HG03066 (cell line): Measurements from ENCODE around the gene PTCHD4.
"Not testable (repeated sequence)": the region's sequence is repeated elsewhere in the genome, so short reads cannot be mapped to it uniquely, and the experiment has no call there.

Source experiments
- ATAC-seq: cut with Tn5 transposase; IDR thresholded peaks from one replicate; pipeline ENCODE4 v1.9.1; 2021; ENCODE audit warnings: low read depth; ENCODE audit not compliant: unreplicated experiment

The PTCHD4 gene

GRCh38 chr6:48111143-48111506, at the start of gene PTCHD4:
Gene PTCHD4 (minus strand): TSS chr6:48111197. CDS start chr6:48068957, 42,240 bp downstream.
- no peak for ATAC-seq

DNA sequence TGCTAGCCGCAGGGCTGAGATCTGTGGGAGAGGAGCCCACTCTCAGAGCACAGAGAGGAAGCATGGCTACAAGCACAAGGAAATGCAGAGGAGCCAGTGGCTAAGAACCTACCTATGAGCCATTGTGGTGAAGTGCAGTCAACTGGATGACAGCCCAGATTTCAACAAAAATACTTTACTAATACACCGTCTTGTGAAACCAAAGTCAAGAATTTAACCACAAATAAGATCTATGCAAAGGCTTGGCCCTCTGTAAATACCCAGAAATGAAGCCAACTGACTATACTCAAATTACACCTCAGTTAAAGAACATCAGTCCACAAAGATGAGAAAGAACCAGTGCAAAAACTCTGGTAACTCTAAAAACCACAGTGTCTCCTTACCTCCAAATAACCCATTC, 40.1 kb upstream of the PTCHD4 start:
- no peak for ATAC-seq

- no peak for ATAC-seq
Measured at GRCh38 chr6:48150701-48151100, 39.7 kb upstream of the PTCHD4 start.

- no peak for ATAC-seq
Measured at GRCh38 chr6:48147051-48147450, 36.1 kb upstream of the PTCHD4 start.

- ATAC-seq: no peak
Measured at GRCh38 chr6:48144021-48144420, 33.0 kb upstream of the PTCHD4 start.

- no peak for ATAC-seq
Measured at GRCh38 chr6:48141975-48142374, 31.0 kb upstream of the PTCHD4 start.

GRCh38 chr6:48139818-48140614, 29.0 kb upstream of the PTCHD4 start:
- no peak for ATAC-seq

DNA sequence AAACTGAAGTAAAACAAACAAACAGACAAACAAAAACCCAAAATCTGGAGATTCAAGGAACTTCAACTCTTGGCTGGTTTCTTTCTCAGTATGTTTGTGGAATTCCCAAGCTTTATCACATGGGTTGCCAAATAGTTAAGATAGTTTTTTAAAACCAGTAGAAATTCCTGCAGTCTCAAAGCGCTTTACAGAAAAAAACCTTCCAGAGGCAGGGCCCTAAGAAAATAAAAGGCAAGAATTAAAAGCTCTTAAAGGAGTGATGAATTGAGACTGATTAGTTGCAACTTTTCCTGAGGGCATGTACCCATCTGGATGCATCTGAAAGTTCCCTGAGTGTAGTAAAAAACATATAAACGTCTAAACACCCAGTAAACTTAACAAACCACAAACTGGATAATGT, 25.9 kb upstream of the PTCHD4 start:
- no peak for ATAC-seq

DNA sequence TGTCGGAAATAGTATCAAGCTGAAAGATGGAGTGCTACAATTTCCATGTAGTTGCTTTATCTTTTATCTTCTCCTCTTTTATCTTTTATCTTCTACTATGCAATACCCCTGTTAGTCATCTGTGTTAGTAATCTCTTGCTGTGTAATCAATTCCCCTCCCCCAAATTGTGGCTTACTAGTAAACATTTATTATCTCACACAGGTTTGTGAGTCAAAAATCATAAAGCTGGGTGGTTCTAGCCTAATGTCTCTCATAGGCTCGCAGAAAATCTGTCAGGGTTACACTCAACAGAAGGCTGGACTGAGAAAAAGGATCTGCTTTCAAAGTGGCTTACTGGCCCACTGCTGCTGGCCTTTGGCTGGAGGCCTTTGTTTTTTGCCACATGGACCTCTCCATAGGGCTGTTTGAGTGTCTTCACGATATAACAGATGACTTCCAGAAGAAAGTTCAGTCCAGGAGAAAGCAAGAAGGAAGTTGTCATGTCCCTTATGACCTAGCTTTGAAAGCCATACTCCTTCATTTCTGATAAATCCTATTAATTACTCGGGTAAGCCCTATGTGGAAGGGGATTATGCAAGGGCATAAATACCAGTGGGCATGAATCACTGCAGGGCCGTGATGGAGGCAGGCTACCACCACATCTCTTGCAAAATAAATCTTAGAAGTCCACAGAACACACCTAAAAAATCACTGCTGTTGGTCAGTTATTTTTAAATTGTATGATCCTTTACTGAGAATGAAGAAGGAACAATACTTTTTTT, 24.5 kb upstream of the PTCHD4 start:
- no peak for ATAC-seq

DNA sequence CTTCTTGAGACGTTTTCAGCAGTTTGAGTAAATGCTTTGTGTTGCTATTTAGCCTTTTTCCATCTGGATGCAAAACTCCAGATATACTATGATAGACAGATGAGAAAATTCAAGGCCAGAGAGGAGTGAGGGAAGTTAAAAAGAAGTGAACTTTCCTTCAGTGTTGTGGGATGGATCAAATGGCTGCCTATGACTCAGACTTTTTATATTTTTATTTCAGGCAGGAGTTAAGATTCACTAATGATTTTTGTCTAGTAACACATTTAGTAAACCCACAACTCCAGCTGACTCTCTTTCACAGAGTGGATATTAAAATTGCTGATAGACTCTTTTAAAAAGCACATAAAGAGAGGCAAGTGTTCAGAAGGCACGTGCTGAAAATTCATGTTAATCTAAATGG, 23.2 kb upstream of the PTCHD4 start:
- no peak for ATAC-seq

- ATAC-seq: no peak
Measured at GRCh38 chr6:48123601-48124000, 12.6 kb upstream of the PTCHD4 start.

DNA sequence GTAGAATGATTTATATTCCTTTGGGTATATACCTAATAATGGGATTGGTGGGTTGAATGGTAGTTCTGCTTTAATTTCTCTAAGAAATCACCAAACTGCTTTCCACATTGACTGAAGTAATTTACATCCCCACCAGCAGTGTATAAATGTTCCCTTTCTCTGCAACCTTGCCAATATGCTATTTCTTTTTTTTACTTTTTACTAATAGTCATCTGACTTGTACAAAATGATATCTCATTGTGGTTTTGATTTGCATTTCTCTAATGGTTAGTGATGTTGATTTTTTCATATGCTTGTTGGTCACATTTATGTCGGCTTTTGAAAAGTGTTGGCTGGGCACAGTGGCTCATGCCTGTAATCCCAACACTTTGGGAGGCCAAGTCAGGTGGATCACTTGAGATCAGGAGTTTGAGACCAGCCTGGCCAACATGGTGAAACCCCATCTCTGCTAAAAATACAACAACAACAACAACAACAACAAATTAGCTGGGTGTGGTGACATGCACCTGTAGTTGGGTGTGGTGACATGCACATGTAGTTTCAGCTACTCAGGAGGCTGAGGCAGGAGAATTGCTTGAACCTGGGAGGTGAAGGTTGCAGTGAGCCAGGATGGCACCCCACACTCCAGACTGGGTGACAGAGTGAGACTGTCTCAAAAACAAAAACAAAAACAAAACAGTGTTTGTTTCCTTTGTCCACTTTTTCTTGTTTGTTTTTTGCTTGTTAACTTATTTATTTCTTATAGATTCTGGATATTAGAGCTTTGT, 11.2 kb upstream of the PTCHD4 start:
- ATAC-seq: not testable (repeated sequence)

GRCh38 chr6:48116699-48117645, 6.0 kb upstream of the PTCHD4 start:
- ATAC-seq: no peak

- ATAC-seq: no peak
Measured at GRCh38 chr6:48113130-48113529, 2.1 kb upstream of the PTCHD4 start.

DNA sequence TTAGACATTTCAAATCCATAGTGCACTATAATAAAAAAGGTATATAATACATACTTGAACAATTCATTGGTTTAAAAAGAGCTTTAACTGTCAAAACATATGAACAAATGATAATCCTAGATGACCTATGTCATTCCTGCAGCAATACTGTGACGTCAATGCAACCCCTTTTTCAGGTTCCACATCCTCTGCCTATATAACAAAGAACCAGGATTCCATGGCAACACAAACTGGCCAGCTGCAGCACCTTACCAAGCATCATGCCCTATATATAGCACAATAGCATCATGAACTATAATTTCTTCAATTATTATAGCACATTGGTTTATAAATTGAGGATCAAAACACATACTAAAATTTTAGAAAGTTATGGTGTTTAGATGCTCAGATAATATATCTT, 578 bp upstream of the PTCHD4 start:
- no peak for ATAC-seq

DNA sequence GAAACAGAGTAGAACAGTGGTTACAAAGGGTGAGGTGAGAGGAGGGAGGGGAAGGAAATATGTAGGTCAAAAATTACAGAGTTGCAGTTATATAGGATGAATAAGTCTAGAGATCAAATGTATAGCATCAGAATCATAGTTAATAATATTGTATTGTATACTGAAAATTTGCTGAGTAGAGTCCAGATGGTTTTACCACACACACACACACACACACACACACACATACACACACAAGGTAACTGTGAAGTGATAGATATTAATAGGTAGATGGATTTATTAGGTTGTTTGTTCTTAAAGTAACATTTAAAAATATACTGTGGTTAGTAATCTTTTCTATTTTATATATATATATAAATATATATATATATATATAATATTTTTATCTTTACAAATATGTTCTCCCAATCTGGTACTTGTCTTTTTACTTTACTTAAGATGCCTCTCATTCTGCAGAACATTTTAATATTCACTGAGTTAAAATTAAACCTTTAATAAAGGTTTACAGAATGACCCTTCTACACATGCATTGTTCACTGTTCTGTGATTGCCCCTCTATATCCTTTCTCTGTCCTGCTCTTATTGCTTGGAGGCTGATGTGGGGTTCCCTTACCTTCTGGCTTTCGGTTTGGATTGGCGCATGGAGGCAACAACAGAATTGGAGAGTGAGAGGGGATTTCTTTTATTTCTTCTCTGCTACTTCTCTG, 408 bp downstream of the PTCHD4 start:
- ATAC-seq: no peak

DNA sequence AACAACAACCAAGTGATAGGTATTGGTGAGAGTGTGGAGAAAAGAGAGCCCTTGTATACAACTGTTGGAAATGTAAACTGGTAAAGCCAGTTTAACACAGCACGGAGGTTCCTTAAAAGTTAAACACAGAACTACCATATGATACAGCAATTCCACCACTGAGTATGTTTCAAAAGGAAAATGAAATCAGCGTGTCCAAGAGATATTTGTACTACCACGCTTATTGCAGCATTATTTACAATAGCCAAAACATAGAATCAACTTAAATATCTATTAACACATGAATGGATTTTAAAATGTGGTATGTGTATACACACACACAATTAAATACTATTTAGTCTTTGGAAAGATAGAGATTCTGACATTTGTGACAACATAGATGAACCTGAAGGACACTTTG, 1.1 kb downstream of the PTCHD4 start:
- ATAC-seq: no peak

- not testable (repeated sequence) for ATAC-seq
Measured at GRCh38 chr6:48102476-48103195, 8.4 kb downstream of the PTCHD4 start.

DNA sequence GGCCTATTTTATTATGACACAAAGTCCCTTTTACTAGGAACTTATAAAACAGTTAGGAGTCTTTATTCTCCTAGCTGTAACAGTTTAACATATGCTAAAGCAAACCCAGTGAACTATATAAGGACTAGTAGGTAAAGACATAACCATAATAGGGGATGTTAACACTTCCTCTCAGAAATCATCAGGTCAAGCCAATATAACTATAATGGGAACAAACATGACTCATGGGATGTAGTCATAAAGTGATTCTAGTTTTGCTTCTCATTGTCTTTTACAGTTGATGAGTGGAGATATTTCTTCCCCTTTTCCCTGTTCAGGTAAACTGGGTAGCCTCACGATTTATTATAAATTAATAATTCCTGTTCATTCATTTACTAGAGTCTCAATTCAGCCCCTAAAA, 9.7 kb downstream of the PTCHD4 start:
- no peak for ATAC-seq
